Spleen (tissue), 11 donors: Measurements from ENCODE around the gene RPS26. TPM values are rescaled to one million over a fixed set of nuclear protein-coding genes. Genes with fewer than 3 reads are reported as not detected.
"Not testable (repeated sequence)": the region's sequence is repeated elsewhere in the genome, so short reads cannot be mapped to it uniquely, and the experiment has no call there.

ENCODE experiments used
- DNase-seq: peaks from one replicate; pipeline ENCODE4 v3.0.0-alpha.2; 2020
- H3K27ac ChIP-seq, 8 donors: fragments of 200-600 bp; sonication (generic) in 7 of 8; 1 replicate in 4 of 8; 2 replicates in 4 of 8; pipeline versions ENCODE4 v1.5.0 to v1.8.0; 2016 to 2021; ENCODE audit warnings: inconsistent platforms in 4 of 8, mild to moderate bottlenecking in 4 of 8, moderate library complexity in 1 of 8
- H3K27me3 ChIP-seq, 7 donors: fragments of 200-600 bp; sonication (generic) in 6 of 7; replicated peaks in 1 of 7; 1 replicate in 4 of 7; 2 replicates in 3 of 7; pipeline versions ENCODE4 v1.5.0 to v1.8.0; 2016 to 2021; ENCODE audit warnings: inconsistent platforms in 3 of 7, mild to moderate bottlenecking in 1 of 7
- H3K36me3 ChIP-seq, 6 donors: fragments of 200-600 bp; sonication (generic) in 5 of 6; 1 replicate in 4 of 6; 2 replicates in 2 of 6; pipeline versions ENCODE4 v1.5.0 to v1.8.0; 2016 to 2021; ENCODE audit warnings: inconsistent platforms in 2 of 6
- H3K4me1 ChIP-seq, 6 donors: fragments of 200-600 bp; sonication (generic) in 5 of 6; 1 replicate in 3 of 6; 2 replicates in 3 of 6; pipeline versions ENCODE4 v1.5.0 to v1.8.0; 2016 to 2021; ENCODE audit warnings: inconsistent platforms in 3 of 6
- H3K4me3 ChIP-seq, 8 donors: fragments of 200-600 bp; sonication (generic) in 7 of 8; 1 replicate in 4 of 8; 2 replicates in 4 of 8; pipeline versions ENCODE4 v1.5.0 to v1.8.0; 2016 to 2021; ENCODE audit warnings: inconsistent platforms in 4 of 8, mild to moderate bottlenecking in 4 of 8, moderate library complexity in 2 of 8
- H3K9me3 ChIP-seq, 8 donors: fragments of 200-600 bp; sonication (generic) in 7 of 8; 1 replicate in 4 of 8; 2 replicates in 4 of 8; pipeline versions ENCODE4 v1.5.0 to v1.8.0; 2016 to 2021; ENCODE audit warnings: inconsistent platforms in 4 of 8
- CTCF ChIP-seq, 11 experiments: fragments of 200-600 bp in 7 of 11; fragments of 450-650 bp in 4 of 11; sonication (generic) in 4 of 11; IDR thresholded peaks in 8 of 11; conservative IDR thresholded peaks in 3 of 11; 1 replicate in 7 of 11; 2 replicates in 4 of 11; pipeline versions ENCODE4 v1.4.0 to v1.8.0; 2016 to 2021; ENCODE audit warnings: antibody characterized with exemption in 11 of 11, inconsistent platforms in 4 of 11, mild to moderate bottlenecking in 1 of 11
- POLR2A ChIP-seq, 3 donors: fragments of 450-650 bp; IDR thresholded peaks; one replicate each; pipeline ENCODE4 v1.5.1; 2017; ENCODE audit warnings: antibody characterized with exemption in 3 of 3, mild to moderate bottlenecking in 1 of 3
- POLR2AphosphoS5 ChIP-seq, 3 donors: sonication (generic); formaldehyde crosslinking; IDR thresholded peaks; one replicate each; pipeline ENCODE4 v1.5.1; 2017; ENCODE audit warnings: antibody characterized with exemption in 3 of 3
- WGBS, 5 donors: extraction: QIAGEN DNeasy Blood & Tissue Kit in 3 of 5; methylation state at CpG; one replicate each; pipeline versions ENCODE4 v1.1.5 to v1.1.7; 2013 to 2018; 5-methylcytosine and 5-hydroxymethylcytosine counted together
- intact Hi-C: fragments of 100-400 bp; cut with DNase I; formaldehyde crosslinking; loops from one replicate; pipeline ENCODE4 v1.15.0; 2023; ENCODE audit warnings: low total_unique reads
- polyA plus RNA-seq, 3 donors: library from polyadenylated mRNA; stranded (reverse); fragments of 200-250 nt; gene quantifications; one replicate each; pipeline ENCODE4 v1.2.1, GENCODE V29; 2013
- total RNA-seq, 7 donors: library from RNA; depleted of rRNA in 3 of 7; stranded (reverse); fragments of >200 nt in 3 of 7; fragmentation: NEBNext Ultra II Directional in 4 of 7; extraction: Animal tissue kit (Norgen Biotek cat#: 25700) in 4 of 7; gene quantifications; one replicate each; pipeline versions ENCODE4 v1.1.0 to v1.2.1, GENCODE V29; 2016 to 2021
- donor health status: healthy with polysubstance abuse.
- donor health status: DM: no; HTN: no; CAD: no; lungs with moderate emphysema.
- donor health status: DM: no; HTN: no; CAD: no.
- donor health status: Bipolar disorder and iron deficiency.
- donor health status: healthy.
- donor health status: DM: no; HTN: no; CAD: no.
- donor health status: DM: yes; HTN: yes; CAD: no.

The RPS26 gene
- total and polyA plus RNA-seq, 10 donors = 15.3 to 2,958 (median 410) TPM

- Histone ChIP-seq H3K4me1 (peaks cover 4 to 13% (median 10%) of the 10 kb centered on the region in 6 donors), H3K9me3 (no peaks in the 10 kb centered on the region), H3K36me3 (peaks cover 2 to 52% (median 22%) of the 10 kb centered on the region in 6 donors), H3K27ac (no peak overlapping the region), H3K4me3 (no peak overlapping the region), H3K27me3 (no peaks in the 10 kb centered on the region)
- intact Hi-C loops = no loop called here
- DNase-seq = no peak
- WGBS, 5 donors = 31 to 64% (median 43%) methylated on average over 2 of the region's 2 CpGs
- no peak for TF ChIP-seq CTCF (IDR thresholded peaks at IDR 0.05 in 8 of 11, conservative IDR thresholded peaks at IDR 0.05 in 3 of 11)
- TF ChIP-seq POLR2AphosphoS5 (IDR thresholded peaks at IDR 0.05) = no peak
- no peak for TF ChIP-seq POLR2A (IDR thresholded peaks at IDR 0.05)
Observed at GRCh38 chr12:56037161-56037560, 4.6 kb upstream of the RPS26 start.

- no peaks in the 10 kb centered on the region for H3K27me3 ChIP-seq
- H3K4me1 ChIP-seq = peaks cover 9 to 19% (median 18%) of the 10 kb centered on the region in 6 donors
- peaks cover 1 to 46% (median 21%) of the 10 kb centered on the region in 6 donors for H3K36me3 ChIP-seq
- 62 to 75% (median 68%) methylated on average over 2 of the region's 2 CpGs for WGBS, 5 donors
- H3K9me3 ChIP-seq = no peaks in the 10 kb centered on the region
- no peak overlapping the region for H3K4me3 ChIP-seq
- intact Hi-C loops = no loop called here
- no peak for DNase-seq
- H3K27ac ChIP-seq = no peak overlapping the region
- TF ChIP-seq CTCF (IDR thresholded peaks at IDR 0.05 in 8 of 11, conservative IDR thresholded peaks at IDR 0.05 in 3 of 11) (no peak), POLR2A (IDR thresholded peaks at IDR 0.05) (no peak), POLR2AphosphoS5 (IDR thresholded peaks at IDR 0.05) (no peak)
Observed at GRCh38 chr12:56038022-56038655, 3.6 kb upstream of the RPS26 start.

GRCh38 chr12:56040151-56040550 lies 1.6 kb upstream of the RPS26 start:
- TF ChIP-seq POLR2AphosphoS5 (IDR thresholded peaks at IDR 0.05) (no peak), CTCF (IDR thresholded peaks at IDR 0.05 in 8 of 11, conservative IDR thresholded peaks at IDR 0.05 in 3 of 11) (no peak), POLR2A (IDR thresholded peaks at IDR 0.05) (no peak)
- no peaks in the 10 kb centered on the region for H3K9me3 ChIP-seq
- no peak overlapping the region for H3K4me3 ChIP-seq
- intact Hi-C loops = loop anchor here (5.0 kb wide), 2 partner anchors 43 to 298 kb away; partner anchors contain the start of genes GDF11 and SUOX
- 87 to 100% (median 100%) methylated on average over 1 of the region's 1 CpG for WGBS, 5 donors
- H3K27ac ChIP-seq = no peak overlapping the region
- peaks cover 15 to 31% (median 26%) of the 10 kb centered on the region in 6 donors for H3K4me1 ChIP-seq
- H3K36me3 ChIP-seq = peaks cover 0 to 46% (median 28%) of the 10 kb centered on the region in 6 donors
- H3K27me3 ChIP-seq = no peaks in the 10 kb centered on the region
- DNase-seq = peak; percentile 10

DNA sequence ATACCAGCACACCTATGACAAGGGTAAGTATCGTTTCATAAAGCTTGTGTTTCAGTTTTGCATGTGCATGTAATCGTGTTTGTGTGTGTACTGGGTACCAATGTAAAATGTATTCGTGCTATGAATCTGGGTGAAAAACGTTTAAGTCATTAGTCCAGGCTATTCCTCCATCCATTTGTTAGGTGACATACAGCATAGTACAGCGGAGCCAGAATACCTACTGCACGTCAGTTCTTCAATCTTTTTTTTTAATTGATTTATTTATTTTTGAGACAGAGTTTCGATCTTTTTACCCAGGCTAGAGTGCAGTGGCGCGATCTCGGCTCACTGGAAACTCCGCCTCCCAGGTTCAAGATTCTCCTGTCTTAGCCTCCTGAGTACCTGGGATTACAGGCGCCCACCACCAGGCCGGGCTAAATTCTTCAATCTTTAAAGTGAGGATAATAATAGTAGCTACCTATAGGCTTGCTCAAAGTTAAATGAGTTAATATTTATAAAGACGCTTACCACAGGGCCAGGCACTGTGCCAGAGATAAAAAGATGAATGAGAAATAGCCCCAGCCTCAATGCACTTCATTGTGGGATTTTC lies 661 bp upstream of the RPS26 start:
- intact Hi-C loops = loop anchor here (5.0 kb wide), 2 partner anchors 44 to 299 kb away; partner anchors contain the start of genes GDF11 and SUOX
- H3K9me3 ChIP-seq = no peaks in the 10 kb centered on the region
- peak overlapping the region; percentile 70 to 96 (median 82) for H3K4me3 ChIP-seq
- H3K27ac ChIP-seq = peak overlapping the region; percentile 90 to 99 (median 96)
- peaks cover 15 to 35% (median 26%) of the 10 kb centered on the region in 6 donors for H3K4me1 ChIP-seq
- no peaks in the 10 kb centered on the region for H3K27me3 ChIP-seq
- DNase-seq = peak; percentile 73
- 69 to 77% (median 73%) methylated on average over 14 of the region's 14 CpGs for WGBS, 5 donors
- peaks cover 0 to 46% (median 29%) of the 10 kb centered on the region in 6 donors for H3K36me3 ChIP-seq
- TF ChIP-seq POLR2A (IDR thresholded peaks at IDR 0.05) (no peak), CTCF (IDR thresholded peaks at IDR 0.05 in 8 of 11, conservative IDR thresholded peaks at IDR 0.05 in 3 of 11) (no peak), POLR2AphosphoS5 (IDR thresholded peaks at IDR 0.05) (no peak)

DNA sequence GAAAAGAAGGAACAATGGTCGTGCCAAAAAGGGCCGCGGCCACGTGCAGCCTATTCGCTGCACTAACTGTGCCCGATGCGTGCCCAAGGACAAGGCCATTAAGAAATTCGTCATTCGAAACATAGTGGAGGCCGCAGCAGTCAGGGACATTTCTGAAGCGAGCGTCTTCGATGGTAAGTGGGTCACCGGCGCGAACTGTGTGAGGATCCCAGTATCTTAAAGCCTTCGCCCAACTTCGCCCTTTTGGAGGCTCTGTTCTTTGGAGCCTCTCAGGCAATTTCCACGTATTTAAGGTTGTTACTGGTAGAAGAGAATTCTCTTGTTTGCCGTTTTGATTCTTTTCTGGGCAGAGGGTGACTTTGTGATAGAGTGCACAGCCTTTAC lies 704 bp downstream of the RPS26 start:
- 0 to 3% (median 2%) methylated on average over 13 to 20 of the region's 20 CpGs for WGBS, 5 donors
- intact Hi-C loops = loop anchor here (5.0 kb wide), 2 partner anchors 45 to 300 kb away; partner anchors contain the start of genes GDF11 and SUOX
- Histone ChIP-seq H3K4me3 (peak overlapping the region; percentile 70 to 96 (median 82)), H3K36me3 (peaks cover 0 to 38% (median 29%) of the 10 kb centered on the region in 6 donors), H3K27ac (peak overlapping the region; percentile 90 to 99 (median 96)), H3K4me1 (peaks cover 15 to 45% (median 37%) of the 10 kb centered on the region in 6 donors)
- H3K27me3 ChIP-seq, H3K9me3 ChIP-seq, DNase-seq: not testable (repeated sequence)
